ENCODE data around the gene CNP.
"Not testable (repeated sequence)": the region's sequence is repeated elsewhere in the genome, so short reads cannot be mapped to it uniquely, and the experiment has no call there.

The CNP gene

DNA sequence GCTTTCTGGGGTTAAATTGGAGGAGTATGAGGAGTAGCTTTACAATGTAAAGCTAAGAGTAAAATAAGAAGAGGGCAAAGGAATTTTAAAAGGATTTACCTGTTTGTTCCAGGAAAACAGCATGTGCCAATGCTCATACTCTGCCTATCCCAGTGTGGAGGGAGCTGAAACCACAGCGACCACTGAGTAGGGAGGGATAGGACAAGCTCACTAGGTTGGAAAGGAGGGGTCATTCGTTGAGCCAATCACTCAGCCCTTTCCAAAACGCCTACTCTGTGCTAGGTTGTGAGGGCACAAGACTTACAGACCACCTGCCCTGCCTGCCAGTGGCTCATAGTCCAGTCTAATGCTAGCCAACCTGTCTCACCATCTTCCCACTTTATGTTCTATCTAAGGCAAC lies 51.7 kb downstream of the CNP start:
- no peak for DNase-seq (ENCODE audit: extremely low read depth, insufficient read length)
- Histone ChIP-seq H3K4me3 (replicated peaks; ENCODE audit: low read depth, low read length) (peak overlapping the region; percentile 99; the same call in 1 of the 2 replicates), H3K36me3 (ENCODE audit: control insufficient read depth, insufficient read depth, low read length) (peaks cover 7% of the 10 kb centered on the region), H3K27me3 (replicated peaks; ENCODE audit: control insufficient read depth, insufficient read depth, low read length) (no peaks in the 10 kb centered on the region)
- TF ChIP-seq CTCF (IDR thresholded peaks at IDR 0.05; ENCODE audit: insufficient read depth, low read length, poor library complexity, severe bottlenecking), result no peak

GRCh38 chr17:42018988-42019387 lies 52.4 kb downstream of the CNP start:
- DNase-seq (ENCODE audit: extremely low read depth, insufficient read length), result no peak
- Histone ChIP-seq H3K27me3 (replicated peaks; ENCODE audit: control insufficient read depth, insufficient read depth, low read length) (no peaks in the 10 kb centered on the region), H3K4me3 (replicated peaks; ENCODE audit: low read depth, low read length) (no peak overlapping the region), H3K36me3 (ENCODE audit: control insufficient read depth, insufficient read depth, low read length) (peaks cover 11% of the 10 kb centered on the region)
- TF ChIP-seq CTCF (IDR thresholded peaks at IDR 0.05; ENCODE audit: insufficient read depth, low read length, poor library complexity, severe bottlenecking), result no peak

GRCh38 chr17:42019509-42020404 lies 53.2 kb downstream of the CNP start, which contains the start of gene NKIRAS2:
Gene NKIRAS2, plus strand, starts transcription at chr17:42020090. Its CDS starts 1,488 bp downstream, at chr17:42021578.
- Histone ChIP-seq H3K27me3 (replicated peaks; ENCODE audit: control insufficient read depth, insufficient read depth, low read length) (no peaks in the 10 kb centered on the region), H3K4me3 (replicated peaks; ENCODE audit: low read depth, low read length) (peak within 1 kb of the TSS; percentile 92), H3K36me3 (ENCODE audit: control insufficient read depth, insufficient read depth, low read length) (peaks cover 14% of the 10 kb centered on the region)
- peak; percentile 97 for TF ChIP-seq CTCF (IDR thresholded peaks at IDR 0.05; ENCODE audit: insufficient read depth, low read length, poor library complexity, severe bottlenecking)
- DNase-seq (ENCODE audit: extremely low read depth, insufficient read length), result peak; percentile 93

DNA sequence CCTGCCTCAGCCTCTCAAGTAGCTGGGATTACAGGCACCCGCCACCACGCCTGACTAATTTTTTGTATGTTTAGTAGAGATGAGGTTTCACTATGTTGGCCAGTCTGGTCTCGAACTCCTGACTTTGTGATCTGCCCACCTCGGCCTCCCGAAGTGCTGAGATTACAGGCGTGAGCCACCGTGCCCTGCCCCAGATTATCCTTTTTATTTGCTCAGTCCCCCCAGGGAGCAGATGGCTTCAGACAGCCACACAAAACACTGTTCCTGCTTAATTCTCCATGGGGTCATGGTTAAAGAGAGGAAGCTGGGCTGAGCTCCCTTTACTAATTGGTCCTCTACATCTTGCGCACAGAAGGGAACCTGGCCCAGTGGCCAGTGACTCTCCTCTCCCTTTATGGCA lies 54.2 kb downstream of the CNP start:
- peak overlapping the region; percentile 92 for H3K4me3 ChIP-seq (replicated peaks; ENCODE audit: low read depth, low read length)
- H3K36me3 ChIP-seq (ENCODE audit: control insufficient read depth, insufficient read depth, low read length), result peaks cover 14% of the 10 kb centered on the region
- not testable (repeated sequence) for H3K27me3 ChIP-seq (replicated peaks; ENCODE audit: control insufficient read depth, insufficient read depth, low read length); DNase-seq (ENCODE audit: extremely low read depth, insufficient read length)

DNA sequence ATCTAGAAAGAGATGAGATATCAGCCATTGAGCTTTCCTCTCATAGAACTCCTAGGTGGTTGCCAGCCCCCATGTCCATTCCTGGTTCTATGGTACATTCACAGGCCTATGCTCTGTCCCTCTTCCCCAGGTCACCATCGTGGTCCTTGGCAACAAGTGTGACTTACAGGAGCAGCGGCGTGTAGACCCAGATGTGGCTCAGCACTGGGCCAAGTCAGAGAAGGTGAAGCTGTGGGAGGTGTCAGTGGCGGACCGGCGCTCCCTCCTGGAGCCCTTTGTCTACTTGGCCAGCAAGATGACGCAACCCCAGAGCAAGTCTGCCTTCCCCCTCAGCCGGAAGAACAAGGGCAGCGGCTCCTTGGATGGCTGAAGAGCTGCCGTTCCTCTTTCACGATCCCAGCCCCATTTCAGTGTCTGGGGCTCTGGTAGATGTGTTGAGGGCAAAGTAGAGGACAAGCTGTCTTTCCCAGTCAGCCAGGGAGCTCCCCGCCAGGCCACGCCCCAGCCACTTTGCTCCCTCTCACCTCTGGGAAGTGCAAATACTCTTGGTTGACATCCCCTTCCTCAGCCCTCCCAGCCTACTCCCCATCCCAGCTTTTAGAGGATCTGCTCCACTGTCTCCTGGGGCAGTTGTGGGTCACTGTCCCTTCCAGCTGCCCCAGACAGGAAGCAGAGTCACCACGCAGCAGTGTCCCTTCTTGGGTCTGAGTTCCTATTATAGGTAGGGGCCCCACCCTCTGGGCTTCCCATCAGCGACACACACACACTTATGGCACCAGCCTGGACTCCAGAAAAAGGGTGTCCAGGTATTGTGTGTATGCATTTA lies 57.1 kb downstream of the CNP start:
- H3K27me3 ChIP-seq (replicated peaks; ENCODE audit: control insufficient read depth, insufficient read depth, low read length), result no peaks in the 10 kb centered on the region

More for the DNA sequence above, 57.1 kb downstream of the CNP start:
- Histone ChIP-seq H3K4me3 (replicated peaks; ENCODE audit: low read depth, low read length) (no peak overlapping the region), H3K36me3 (ENCODE audit: control insufficient read depth, insufficient read depth, low read length) (peaks cover 14% of the 10 kb centered on the region)
- no peak for DNase-seq (ENCODE audit: extremely low read depth, insufficient read length)
- no peak for TF ChIP-seq CTCF (IDR thresholded peaks at IDR 0.05; ENCODE audit: insufficient read depth, low read length, poor library complexity, severe bottlenecking)
